Right forelimb (tissue), 1 donor: Measurements from ENCODE around the gene SPOCK1.

ENCODE experiments used
- DNase-seq: peaks from one replicate; pipeline ENCODE4 v3.0.0-alpha.2; 2018

SPOCK1 gene

GRCh38 chr5:137215780-137216179, 283.3 kb downstream of the SPOCK1 start:
- no peak for DNase-seq

GRCh38 chr5:137215261-137215660, 283.9 kb downstream of the SPOCK1 start:
- DNase-seq, result no peak

- DNase-seq, result no peak
These were observed 284.5 kb downstream of the SPOCK1 start for GRCh38 chr5:137214446-137215189.

DNA sequence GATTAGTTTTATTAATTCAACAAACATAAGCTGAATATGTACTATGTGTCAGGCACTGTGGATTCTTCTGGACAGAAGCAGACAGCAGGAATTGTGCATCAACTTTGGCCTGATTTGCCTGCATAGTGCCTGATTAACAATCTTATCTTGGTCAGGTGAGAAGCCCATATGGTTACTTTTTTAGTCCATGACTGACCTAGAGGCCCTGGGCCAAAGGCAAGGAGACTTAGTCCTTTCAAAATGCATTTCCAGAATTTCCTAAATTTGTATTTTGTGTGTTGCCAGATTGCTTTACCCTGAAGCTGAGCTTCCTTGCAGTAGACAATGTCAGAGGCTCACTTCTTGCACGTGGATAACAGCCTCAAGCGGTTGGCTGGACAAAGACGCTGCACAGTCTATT, 286.7 kb downstream of the SPOCK1 start:
- no peak for DNase-seq

GRCh38 chr5:137209232-137209809, 289.8 kb downstream of the SPOCK1 start:
- DNase-seq, result no peak

GRCh38 chr5:137207023-137207760, 291.9 kb downstream of the SPOCK1 start:
- no peak for DNase-seq

GRCh38 chr5:137206030-137206715, 293.0 kb downstream of the SPOCK1 start:
- no peak for DNase-seq

- no peak for DNase-seq
These were observed 293.7 kb downstream of the SPOCK1 start for GRCh38 chr5:137205231-137206027.

DNA sequence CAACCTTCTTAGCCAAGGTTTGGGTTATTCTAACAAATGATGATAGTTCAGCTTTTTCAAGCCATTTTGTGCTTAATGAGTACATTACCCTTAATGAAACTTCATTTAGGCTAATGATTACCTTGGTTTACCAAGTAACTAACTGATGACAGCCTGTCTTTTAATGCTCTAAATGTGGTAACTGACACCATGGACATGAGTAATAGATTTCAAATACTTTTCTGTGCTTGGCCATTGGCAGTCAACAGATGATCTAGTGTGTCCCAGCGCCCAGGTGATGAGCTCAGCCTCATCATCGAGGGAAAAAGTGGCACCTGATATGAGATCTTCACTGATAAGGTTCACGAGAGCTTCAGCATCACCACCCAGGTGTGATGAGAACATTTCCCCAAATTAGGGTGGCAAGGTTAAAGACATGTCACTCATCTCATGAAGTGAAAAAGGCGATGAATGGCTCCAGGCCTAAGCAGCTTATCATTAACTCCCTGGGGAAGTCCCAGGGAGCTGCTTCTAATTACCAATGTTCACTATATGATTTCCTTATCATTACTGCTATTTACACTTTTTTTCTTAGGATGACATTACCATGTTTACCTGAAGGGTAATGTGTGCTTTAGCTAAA, 296.0 kb downstream of the SPOCK1 start:
- DNase-seq, result no peak

DNA sequence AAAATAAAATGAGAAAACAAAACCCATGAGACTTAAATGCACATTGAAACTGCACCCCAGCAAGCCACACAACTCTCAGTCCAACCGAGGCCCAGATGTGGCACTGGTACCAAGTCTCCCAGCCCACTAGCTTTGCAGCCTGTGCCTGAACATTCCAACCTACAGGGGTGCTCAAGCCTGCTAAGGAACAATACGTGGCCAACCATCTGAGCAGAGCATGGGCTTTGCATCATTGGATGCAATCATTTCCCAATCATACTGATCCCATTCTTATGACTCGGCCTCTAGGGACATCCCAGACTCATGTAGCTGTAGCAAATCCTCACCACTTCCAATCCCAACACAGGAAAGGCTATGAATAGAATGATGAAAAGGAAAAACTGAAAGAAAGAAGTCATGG, 297.2 kb downstream of the SPOCK1 start:
- DNase-seq, result no peak

GRCh38 chr5:137200906-137201700, 298.0 kb downstream of the SPOCK1 start:
- DNase-seq, result no peak

GRCh38 chr5:137199966-137200365, 299.2 kb downstream of the SPOCK1 start:
- DNase-seq, result no peak

GRCh38 chr5:137199201-137199600, 299.9 kb downstream of the SPOCK1 start:
- DNase-seq, result no peak

DNA sequence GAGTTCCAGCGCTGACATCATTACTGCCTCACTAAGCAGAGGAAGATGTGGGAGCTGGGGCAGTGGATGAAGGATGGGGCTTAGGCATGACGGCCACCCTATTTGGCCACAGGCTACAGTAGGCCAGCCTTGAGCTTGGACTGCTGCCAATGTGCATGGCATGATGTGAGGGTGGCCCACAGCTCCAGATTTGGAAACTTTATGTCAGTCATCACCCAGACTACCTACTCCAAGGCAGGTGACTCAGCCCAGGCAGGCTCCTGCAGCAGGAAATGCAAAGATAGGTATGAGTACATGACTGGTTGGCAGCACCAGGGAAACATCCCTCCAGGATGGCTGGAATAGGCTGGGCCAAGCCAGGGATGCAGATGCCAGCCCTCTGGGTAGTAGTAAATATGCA, 303.6 kb downstream of the SPOCK1 start:
- no peak for DNase-seq

DNA sequence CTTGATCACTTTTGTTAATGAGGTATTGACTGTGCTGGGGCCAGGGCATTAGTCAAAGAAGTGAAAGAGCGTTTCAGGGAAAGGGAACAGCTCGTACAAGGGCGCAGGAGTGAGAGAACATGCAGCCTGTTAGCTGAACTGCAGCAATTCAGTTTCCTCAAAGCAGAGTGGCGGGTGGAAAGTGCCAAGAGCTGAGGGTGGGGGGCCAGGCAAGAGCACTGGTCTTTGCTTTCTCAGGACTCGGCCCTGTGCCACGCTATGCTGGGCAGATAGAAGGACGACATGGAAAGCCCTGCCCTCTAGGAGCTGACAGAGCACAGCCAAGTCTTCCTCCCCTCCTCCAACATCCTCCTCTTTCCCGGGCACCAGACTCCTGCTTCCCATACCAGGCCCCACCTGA, 304.8 kb downstream of the SPOCK1 start:
- no peak for DNase-seq

GRCh38 chr5:137192293-137192743, 306.8 kb downstream of the SPOCK1 start:
- DNase-seq, result no peak

- no peak for DNase-seq
These were observed 307.9 kb downstream of the SPOCK1 start for GRCh38 chr5:137191179-137191578.

DNA sequence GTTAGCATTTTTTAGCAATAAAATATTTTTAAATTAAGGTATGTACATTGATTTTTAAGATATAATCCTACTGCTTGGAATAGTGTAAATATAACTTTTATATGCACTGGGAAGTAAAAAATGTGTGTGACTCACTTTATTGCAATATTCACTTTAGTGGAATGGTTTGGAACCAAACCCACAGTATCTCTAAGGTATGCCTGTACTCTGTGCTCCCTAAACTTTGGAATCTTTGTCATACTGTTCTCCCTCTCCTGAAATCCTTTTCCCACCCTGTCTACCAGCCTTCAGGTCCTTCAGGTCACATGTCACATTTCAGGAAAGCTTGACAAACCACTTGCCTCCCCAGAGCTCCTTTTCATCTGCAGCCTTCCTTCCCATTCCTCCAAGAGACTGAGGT, 308.7 kb downstream of the SPOCK1 start:
- no peak for DNase-seq

- no peak for DNase-seq
These were observed 309.1 kb downstream of the SPOCK1 start for GRCh38 chr5:137190031-137190430.

DNA sequence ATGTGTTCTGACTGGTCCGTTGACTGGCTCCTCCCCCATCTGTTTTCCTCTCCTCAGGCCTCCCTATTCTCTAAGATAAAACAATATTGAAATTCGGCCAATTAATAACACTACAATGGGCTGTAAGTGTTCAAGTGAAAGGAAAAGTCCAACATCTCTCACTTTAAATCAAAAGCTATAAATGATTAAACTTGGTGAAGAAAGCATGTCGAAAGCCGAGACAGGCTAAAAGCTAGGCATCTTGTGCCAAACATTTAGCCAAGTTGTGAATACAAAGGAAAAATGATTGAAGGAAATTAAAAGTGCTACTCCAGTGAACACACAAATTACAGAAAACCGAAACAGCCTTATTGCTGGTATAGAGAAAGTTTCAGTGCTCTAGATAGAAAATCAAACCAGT, 310.6 kb downstream of the SPOCK1 start:
- DNase-seq, result no peak
